ENCODE data around the gene YWHAH. TPM values are rescaled to one million over a fixed set of nuclear protein-coding genes. Genes with fewer than 3 reads are reported as not detected.

Gene YWHAH
- polyA plus RNA-seq, 3 donors from 2014 or later, result 76.5 to 113 (median 84.0) TPM

DNA sequence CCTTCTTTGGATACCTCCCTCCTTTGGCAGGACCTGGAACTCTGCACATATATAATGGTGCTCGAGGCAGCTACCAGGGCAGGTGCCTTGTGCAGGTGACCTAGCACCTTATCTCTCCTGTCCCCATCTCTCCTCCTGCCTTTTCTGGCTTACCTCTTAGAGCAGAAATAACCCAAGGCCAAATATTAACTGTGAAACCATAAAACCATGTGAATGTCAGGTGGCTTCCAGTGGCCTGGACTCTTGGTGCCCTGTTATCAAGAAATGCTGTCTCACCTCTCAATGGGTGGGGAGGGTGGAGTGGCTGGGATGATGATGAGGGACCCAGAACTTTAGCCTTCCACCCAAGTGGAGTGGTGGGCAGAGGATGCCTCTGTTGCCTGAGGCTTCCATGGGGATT, 42.9 kb downstream of the YWHAH start:
- no peak overlapping the region for H3K4me3 Mint-ChIP-seq
- no peaks in the 10 kb centered on the region for H3K36me3 Mint-ChIP-seq
- H3K27me3 Mint-ChIP-seq (ENCODE audit: low read depth in 3 of 3), result peaks cover 0 to 9% (median 3%) of the 10 kb centered on the region in 3 donors
- H3K4me1 Mint-ChIP-seq, result no peaks in the 10 kb centered on the region
- H3K9me3 Mint-ChIP-seq, result no peaks in the 10 kb centered on the region
- DNase-seq, result no peak
- H3K27ac Mint-ChIP-seq, result no peak overlapping the region

DNA sequence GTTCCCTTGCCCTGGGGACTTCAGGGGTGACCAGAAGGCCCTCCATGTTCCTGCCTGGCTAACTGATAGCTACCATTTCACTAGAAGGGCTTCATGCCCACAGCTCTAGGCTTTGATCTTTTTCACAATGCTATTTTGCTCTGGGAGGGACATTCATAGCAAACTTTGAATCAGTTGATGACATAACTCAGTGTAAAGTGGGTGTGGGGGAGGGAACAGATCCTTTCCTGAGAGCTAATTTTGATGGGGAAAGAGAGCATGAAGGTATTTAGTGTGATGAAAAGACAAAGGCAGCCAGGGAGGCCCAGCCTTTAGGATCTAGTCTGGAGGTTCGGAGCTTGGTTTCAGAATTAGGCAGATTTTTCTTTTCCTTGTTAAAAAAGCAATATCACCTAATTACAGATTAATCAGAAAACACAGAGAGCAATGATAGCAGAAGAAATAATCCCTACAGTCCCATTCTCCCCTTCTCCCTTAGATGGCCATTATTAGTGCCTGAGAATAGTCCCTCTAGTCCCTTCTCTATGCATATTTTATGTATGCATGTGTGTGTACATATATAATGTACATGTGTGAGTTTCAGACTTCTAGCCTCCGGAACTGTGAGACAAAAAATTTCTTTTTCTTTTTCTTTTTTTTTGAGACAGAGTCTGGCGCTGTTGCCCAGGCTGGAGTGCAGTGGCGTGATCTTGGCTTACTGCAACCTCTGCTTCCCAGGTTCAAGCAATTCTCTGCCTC, 46.9 kb downstream of the YWHAH start:
- Mint-ChIP-seq H3K9me3 (no peaks in the 10 kb centered on the region), H3K4me3 (no peak overlapping the region), H3K27ac (no peak overlapping the region), H3K27me3 (ENCODE audit: low read depth in 3 of 3) (peaks cover 2 to 9% (median 3%) of the 10 kb centered on the region in 3 donors), H3K36me3 (no peaks in the 10 kb centered on the region), H3K4me1 (no peaks in the 10 kb centered on the region)
- no peak for DNase-seq

DNA sequence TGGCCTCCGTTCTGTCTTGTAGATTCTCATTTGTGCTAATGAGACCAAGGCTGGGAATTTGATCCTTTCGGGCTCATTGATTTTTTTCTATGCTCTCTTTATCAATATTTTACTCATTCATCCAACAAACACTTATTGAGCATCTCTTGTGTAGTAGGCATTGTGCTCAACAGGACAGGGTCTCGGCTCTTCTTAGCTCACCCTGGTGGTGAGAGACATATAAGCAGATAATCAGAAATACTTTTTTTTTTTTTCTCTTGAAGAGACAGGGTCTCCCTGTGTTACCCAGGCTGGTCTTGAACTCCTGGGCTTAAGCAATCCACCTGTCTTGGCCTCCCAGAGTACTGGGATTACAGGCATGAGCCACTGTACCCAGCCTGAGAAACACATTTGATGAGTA, 50.7 kb downstream of the YWHAH start:
- Mint-ChIP-seq H3K9me3 (no peaks in the 10 kb centered on the region), H3K4me3 (no peak overlapping the region), H3K27me3 (ENCODE audit: low read depth in 3 of 3) (peaks cover 0 to 6% (median 3%) of the 10 kb centered on the region in 3 donors), H3K36me3 (no peaks in the 10 kb centered on the region), H3K4me1 (no peaks in the 10 kb centered on the region), H3K27ac (no peak overlapping the region)
- no peak for DNase-seq

DNA sequence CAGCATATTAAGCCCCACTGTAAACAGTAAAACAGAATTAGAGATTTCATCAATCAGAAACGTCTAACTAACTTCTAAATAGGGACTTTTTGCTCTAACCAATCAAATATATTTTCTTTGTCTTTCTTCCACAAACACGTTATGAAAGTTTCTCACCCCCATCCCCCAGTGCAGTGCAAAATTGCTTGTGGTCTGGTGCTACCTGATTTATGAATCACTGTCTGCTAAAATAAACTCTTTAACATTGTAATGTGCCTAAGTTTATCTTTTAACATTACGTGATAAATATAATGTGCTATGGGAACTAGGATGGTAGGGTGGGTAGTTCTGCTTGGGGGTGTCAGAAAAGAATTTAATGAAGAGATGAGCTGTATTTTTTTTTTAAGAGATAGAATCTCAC, 51.5 kb downstream of the YWHAH start:
- Mint-ChIP-seq H3K4me1 (no peaks in the 10 kb centered on the region), H3K36me3 (no peaks in the 10 kb centered on the region), H3K4me3 (no peak overlapping the region), H3K27me3 (ENCODE audit: low read depth in 3 of 3) (peaks cover 0 to 6% (median 6%) of the 10 kb centered on the region in 3 donors), H3K9me3 (no peaks in the 10 kb centered on the region), H3K27ac (no peak overlapping the region)
- DNase-seq, result no peak

DNA sequence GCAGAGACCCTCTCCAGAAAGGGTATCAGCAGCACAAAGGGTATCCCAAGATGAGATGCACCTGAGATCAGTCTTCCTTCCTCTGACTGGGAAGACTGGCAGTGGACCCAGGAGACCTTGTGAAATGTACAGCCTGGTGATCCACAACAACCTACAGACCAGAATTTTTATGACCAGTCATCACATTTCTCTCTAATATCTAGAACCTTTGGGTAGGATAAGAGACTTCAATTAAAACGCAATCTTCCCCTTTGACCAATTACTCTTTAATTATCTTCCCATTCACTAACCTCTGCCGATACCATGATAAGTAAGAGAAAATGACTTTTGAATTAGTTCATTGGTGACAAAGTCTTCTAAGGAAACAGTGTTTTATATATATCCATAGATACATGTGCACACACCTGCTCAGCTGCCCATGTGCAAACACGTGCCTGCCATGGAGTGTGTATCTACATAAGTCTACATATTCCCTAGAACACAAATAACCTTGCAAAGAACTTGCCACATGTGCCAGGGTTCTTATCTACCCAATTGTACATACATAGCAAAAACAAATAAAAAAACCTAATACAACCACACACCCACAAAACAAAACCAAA, 54.5 kb downstream of the YWHAH start:
- H3K27me3 Mint-ChIP-seq (ENCODE audit: low read depth in 3 of 3), result peaks cover 0 to 6% (median 5%) of the 10 kb centered on the region in 3 donors
- no peak for DNase-seq
- H3K4me1 Mint-ChIP-seq, result no peaks in the 10 kb centered on the region
- H3K4me3 Mint-ChIP-seq, result no peak overlapping the region
- no peaks in the 10 kb centered on the region for H3K36me3 Mint-ChIP-seq
- H3K27ac Mint-ChIP-seq, result no peak overlapping the region
- H3K9me3 Mint-ChIP-seq, result no peaks in the 10 kb centered on the region

DNA sequence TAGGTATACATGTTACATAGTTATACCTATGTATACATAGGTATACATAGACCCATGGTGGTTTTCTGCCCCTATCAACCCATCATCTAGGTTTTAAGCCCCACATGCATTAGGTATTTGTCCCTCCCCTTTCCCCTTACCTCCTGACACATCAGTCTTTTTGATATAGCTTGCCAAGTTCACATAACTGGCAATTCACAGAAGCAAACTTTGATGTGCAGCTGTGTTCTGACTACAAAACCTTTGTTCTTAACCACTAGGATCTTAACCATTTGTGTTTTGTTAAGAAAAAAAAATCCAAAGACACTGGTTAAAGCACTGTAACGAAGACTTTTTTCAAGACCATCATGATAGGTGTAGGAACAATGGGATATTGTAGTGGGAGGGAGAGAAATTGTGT, 55.8 kb downstream of the YWHAH start:
- Mint-ChIP-seq H3K27ac (no peak overlapping the region), H3K36me3 (no peaks in the 10 kb centered on the region), H3K4me3 (no peak overlapping the region), H3K27me3 (ENCODE audit: low read depth in 3 of 3) (peaks cover 0 to 6% (median 5%) of the 10 kb centered on the region in 3 donors), H3K9me3 (no peaks in the 10 kb centered on the region), H3K4me1 (no peaks in the 10 kb centered on the region)
- DNase-seq, result no peak

DNA sequence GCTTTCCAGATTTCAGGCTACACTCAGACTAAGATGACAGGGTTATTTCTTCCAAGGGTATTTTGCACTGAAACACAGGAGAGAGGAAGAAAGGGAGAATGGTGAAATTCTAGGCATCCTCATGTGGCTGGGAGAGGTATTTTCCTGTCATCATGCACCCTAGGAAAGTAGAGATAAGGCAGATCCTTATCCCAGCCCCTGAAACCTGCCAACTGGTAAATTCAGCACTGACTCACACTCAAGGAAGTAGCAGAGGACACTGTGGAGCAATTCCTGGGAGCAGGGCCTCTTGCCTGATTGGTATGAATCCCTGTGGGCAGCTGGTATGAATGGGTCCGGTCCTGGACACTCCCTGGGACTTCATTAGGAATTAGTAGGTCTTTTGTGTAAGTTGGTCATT, 61.1 kb downstream of the YWHAH start:
- peaks cover 0 to 15% (median 5%) of the 10 kb centered on the region in 3 donors for H3K27me3 Mint-ChIP-seq (ENCODE audit: low read depth in 3 of 3)
- no peak overlapping the region for H3K27ac Mint-ChIP-seq
- H3K9me3 Mint-ChIP-seq, result peaks cover 0 to 6% (median 0%) of the 10 kb centered on the region in 6 donors
- no peaks in the 10 kb centered on the region for H3K4me1 Mint-ChIP-seq
- no peak overlapping the region for H3K4me3 Mint-ChIP-seq
- no peaks in the 10 kb centered on the region for H3K36me3 Mint-ChIP-seq
- DNase-seq, result no peak

Other genes starting within 250 kb of the YWHAH start
- gene PRR14L, start 194.4 kb upstream of the YWHAH start, polyA plus RNA-seq, result 10 to 100 TPM; 13.7 to 41.7 (median 14.1) TPM
- gene DEPDC5, start 190.5 kb upstream of the YWHAH start, polyA plus RNA-seq, result 10 to 100 TPM in 1 of 3 donors, 1 to 10 TPM in 2; 3.0 to 14.3 (median 3.9) TPM
- gene SLC5A1, start 98.7 kb downstream of the YWHAH start, polyA plus RNA-seq, result not detected
- gene C22orf42, start 214.8 kb downstream of the YWHAH start, polyA plus RNA-seq, result not detected

All from immature natural killer cell (primary cell).